GM21825 (cell line): Measurements from ENCODE around the gene CADM4.
"Not testable (repeated sequence)": the region's sequence is repeated elsewhere in the genome, so short reads cannot be mapped to it uniquely, and the experiment has no call there.

Source experiments
- ATAC-seq: cut with Tn5 transposase; IDR thresholded peaks from one replicate; pipeline ENCODE4 v1.9.1; 2021; ENCODE audit warnings: mild to moderate bottlenecking, moderate library complexity; ENCODE audit not compliant: unreplicated experiment

Gene CADM4

DNA sequence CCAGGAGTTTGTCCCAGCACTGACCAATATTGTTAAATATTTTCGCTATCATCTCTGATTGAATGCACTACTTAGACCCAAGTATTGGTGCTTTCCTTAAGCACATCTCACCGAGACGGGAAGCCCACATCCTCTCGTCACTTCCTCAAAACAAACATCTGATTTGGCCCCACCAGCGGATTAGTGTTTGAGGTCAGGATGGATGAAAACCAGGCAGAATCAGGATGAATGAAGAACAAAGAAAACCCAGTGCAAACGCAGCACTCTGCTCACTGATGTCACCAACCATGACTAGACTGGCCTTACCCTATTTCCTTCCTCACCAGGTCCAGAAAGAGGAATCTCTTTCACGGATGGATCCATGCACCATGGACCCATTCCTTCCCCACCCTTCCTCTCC lies 24.4 kb upstream of the CADM4 start:
- no peak for ATAC-seq

DNA sequence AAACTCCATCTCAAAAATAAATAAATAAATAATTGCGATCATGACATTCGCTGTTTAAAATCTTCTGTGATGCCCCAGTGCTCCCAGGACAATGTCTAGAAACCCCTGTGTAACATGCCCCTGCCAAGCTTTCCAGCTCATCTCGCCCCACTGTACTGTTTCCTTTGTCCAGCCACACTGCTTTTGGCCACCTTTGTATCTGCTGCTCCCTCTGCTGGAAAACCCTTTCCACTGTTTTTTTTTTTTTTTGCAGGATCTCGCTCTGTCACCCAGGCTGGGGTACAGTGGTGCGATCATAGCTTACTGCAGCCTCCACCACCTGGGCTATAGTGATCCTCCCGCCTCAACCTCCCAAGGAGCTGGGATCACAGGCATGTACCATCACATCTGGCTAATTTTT lies 22.8 kb upstream of the CADM4 start:
- ATAC-seq = no peak

GRCh38 chr19:43660971-43661360 lies 21.3 kb upstream of the CADM4 start:
- no peak for ATAC-seq

GRCh38 chr19:43660301-43660970 lies 20.8 kb upstream of the CADM4 start:
- ATAC-seq = no peak

GRCh38 chr19:43658494-43658893 lies 18.8 kb upstream of the CADM4 start:
- no peak for ATAC-seq

DNA sequence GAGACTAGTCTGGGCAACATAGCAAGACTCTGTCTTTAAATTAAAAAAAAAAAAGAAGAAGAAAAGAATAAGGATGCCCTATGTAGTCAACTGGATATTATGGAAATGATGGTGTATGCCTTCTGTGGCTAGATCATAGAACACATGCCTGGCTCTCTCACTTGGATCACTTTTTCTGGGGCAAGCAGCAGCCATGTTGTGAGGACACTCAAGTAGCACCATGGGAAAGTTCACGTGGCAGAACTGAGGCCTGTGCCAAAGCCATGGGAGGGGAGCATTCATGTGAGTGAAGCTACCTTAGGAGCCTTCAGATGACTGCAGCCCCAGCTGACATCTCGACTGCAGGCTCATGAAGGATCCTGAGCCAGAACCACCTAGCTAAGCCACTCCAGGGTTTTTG lies 18.4 kb upstream of the CADM4 start:
- ATAC-seq = no peak

GRCh38 chr19:43656436-43656835 lies 16.8 kb upstream of the CADM4 start:
- ATAC-seq = no peak

DNA sequence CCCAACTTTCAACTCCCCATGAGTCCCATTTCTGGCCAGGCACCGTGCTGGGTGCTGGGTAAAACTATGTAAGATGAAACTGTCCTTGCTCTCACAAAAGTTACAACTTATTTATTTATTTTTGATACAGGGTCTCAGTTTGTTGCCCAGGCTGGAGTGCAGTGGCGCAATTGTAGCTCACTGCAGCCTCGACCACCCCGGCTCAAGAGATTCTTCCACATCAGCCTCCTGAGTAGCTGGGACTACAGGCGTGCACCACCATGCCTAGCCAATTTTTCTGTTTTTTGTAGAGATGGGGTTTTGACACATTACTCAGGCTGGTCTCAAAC lies 12.9 kb upstream of the CADM4 start:
- no peak for ATAC-seq

- ATAC-seq = no peak
Measured at GRCh38 chr19:43651758-43652545, 12.3 kb upstream of the CADM4 start.

- not testable (repeated sequence) for ATAC-seq
Measured at GRCh38 chr19:43650276-43650675, 10.6 kb upstream of the CADM4 start.

- no peak for ATAC-seq
Measured at GRCh38 chr19:43649514-43649913, 9.9 kb upstream of the CADM4 start.

GRCh38 chr19:43648633-43649032 lies 9.0 kb upstream of the CADM4 start:
- no peak for ATAC-seq

- no peak for ATAC-seq
Measured at GRCh38 chr19:43644181-43644580, 4.5 kb upstream of the CADM4 start.

GRCh38 chr19:43643326-43643725 lies 3.7 kb upstream of the CADM4 start:
- no peak for ATAC-seq

- no peak for ATAC-seq
Measured at GRCh38 chr19:43642531-43642930, 2.9 kb upstream of the CADM4 start.

- no peak for ATAC-seq
Measured at GRCh38 chr19:43641333-43641732, 1.7 kb upstream of the CADM4 start.

- ATAC-seq = no peak
Measured at GRCh38 chr19:43640424-43640757, 741 bp upstream of the CADM4 start.

GRCh38 chr19:43638995-43639518 lies 593 bp downstream of the CADM4 start:
- ATAC-seq = no peak

DNA sequence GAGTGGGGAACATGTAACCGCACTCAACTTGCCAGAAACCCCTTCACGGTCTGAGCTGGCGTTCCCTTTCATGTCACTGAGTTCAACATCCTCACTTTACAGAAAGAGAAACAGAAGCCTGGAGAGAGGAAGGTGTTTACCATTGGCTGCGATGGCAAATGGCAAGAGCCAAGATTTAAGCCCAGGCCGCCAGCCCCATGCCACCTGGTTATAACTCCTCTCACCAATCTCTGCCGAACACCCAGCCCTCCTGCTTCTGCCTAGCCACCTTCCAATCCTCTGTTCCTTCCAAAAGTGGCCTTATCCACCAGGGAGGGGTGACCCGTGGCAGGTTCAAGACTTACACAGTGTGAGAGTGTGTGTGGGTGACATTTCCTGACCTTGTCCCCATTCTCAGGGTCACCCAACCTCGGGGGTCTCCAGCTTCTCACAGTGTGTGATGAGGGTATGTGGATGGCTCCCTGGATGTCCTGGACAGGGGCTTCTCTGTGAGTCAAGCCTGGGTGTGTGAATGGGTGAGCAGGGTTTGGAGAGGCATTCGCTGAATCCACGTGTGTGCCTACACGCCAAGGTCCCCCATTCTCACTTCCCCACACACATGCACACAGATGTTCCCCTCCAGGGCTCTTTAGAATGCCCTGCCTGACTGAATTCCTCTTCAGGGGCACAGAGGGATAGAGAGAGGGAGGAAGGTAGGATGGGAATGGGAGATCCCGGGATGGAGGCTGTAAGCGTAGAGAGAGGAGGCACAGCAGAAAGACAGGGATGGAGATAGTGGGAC lies 1.2 kb downstream of the CADM4 start:
- no peak for ATAC-seq

DNA sequence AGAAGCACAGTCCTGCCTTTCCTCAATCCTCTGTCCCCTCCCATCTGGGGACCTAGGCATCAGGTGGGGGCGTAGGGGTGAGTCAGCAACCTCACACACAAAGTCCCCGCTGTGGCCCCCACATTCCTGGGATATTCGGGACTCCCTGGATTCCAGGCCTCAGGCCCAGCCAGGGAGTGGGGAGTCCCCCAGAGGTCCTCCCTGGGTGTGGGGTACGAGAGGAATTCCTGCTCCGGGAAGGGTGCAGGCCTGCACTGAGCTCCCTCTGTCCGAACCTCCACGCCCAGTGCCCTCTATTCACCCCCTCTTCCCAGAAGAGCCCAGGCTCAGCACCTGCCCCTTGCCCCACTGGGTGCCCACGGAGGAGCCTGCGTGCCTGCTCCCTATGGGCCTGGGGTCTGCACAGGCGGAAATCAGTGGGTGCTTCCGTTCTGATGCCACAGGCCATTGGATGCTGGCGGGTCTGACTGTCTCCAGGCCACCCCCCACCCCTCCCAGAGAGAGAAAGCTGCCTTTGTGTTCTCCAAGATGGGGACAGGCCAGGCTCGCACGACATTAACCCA lies 3.4 kb downstream of the CADM4 start:
- ATAC-seq = no peak

GRCh38 chr19:43635561-43635940 lies 4.1 kb downstream of the CADM4 start:
- not testable (repeated sequence) for ATAC-seq
